ENCODE results near the gene KCNQ4.

KCNQ4 gene

DNA sequence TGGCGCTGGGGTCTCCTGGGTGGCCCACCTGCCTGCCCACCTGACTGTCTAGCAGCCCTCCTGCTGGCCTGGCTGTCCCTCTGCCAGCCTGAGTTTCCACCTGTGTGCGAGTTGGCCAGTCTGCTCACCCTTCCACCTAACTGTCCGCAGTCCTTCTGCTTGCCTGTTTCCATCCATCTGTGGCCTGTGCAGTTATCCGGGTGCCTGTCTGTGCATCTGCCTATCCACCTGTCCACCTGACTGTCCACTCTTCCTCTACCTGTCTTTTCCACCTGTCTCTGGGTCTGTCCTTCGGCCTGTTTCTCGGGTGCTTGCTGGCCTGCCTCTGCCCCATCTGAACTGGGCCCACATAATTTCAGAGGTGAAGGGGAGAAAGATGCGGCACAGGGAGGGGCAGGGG, 1.9 kb downstream of the KCNQ4 start:
- no peak for ATAC-seq

DNA sequence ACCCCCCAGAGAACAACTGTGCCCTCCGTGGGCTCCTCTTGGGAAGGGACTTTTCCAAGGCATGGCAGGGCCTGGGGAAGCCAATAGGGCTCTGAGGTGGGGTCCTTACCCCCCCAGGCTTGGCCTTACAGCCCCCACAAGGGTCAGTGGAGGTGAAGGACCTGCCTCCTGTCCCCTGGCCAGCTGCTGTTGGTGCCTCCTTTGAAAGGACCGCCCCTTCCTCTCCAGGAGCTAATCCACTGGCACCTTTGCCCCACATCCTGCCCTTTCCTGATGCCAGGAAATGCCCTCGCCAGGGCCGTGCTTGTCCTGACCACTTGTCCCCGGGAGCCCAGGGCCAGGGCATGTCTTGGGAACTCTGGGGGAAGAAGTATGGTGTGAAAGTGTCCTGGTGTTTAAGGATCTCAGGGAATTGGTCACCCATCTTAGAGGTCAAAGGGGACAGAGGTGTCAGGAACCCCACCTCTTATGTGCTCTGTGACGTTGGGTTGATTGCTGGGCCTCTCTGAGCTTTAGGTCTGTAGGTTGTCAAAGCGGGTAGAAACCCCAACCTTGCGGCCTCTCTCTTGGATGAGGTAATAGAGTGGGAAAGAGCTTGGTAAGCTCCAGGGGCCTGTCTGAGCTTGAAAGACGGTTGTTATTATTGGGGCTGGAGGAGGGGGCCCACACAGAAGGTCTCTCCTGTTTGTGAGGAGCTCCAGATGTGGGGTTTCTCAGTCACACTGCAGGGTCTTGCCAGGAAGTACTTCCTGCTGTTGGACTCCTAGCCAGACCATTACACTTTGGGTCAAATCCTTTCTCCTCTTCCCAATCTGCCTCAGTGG, 2.8 kb downstream of the KCNQ4 start:
- TF ChIP-seq, protein P1, sequence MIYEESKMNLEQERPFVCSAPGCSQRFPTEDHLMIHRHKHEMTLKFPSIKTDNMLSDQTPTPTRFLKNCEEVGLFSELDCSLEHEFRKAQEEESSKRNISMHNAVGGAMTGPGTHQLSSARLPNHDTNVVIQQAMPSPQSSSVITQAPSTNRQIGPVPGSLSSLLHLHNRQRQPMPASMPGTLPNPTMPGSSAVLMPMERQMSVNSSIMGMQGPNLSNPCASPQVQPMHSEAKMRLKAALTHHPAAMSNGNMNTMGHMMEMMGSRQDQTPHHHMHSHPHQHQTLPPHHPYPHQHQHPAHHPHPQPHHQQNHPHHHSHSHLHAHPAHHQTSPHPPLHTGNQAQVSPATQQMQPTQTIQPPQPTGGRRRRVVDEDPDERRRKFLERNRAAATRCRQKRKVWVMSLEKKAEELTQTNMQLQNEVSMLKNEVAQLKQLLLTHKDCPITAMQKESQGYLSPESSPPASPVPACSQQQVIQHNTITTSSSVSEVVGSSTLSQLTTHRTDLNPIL (CRISPR knock-in tag; IDR thresholded peaks at IDR 0.05; ENCODE audit: low read depth): no peak
- TF ChIP-seq TCF4 (CRISPR knock-in tag; IDR thresholded peaks at IDR 0.05; ENCODE audit: borderline replicate concordance) (no peak), ZFP3 (CRISPR knock-in tag; IDR thresholded peaks at IDR 0.05) (no peak), ZC3H10 (CRISPR knock-in tag; IDR thresholded peaks at IDR 0.05) (no peak), ZNF8 (CRISPR knock-in tag; IDR thresholded peaks at IDR 0.05) (no peak), RARB (CRISPR knock-in tag; IDR thresholded peaks at IDR 0.05) (no peak), ARNTL (CRISPR knock-in tag; IDR thresholded peaks at IDR 0.05; ENCODE audit: borderline replicate concordance, low read depth) (no peak), ZFP30 (CRISPR knock-in tag; IDR thresholded peaks at IDR 0.05) (no peak), ZNF565 (CRISPR knock-in tag; conservative IDR thresholded peaks at IDR 0.05; ENCODE audit: low read depth) (no peak), ZNF70 (CRISPR knock-in tag; IDR thresholded peaks at IDR 0.05) (no peak), PPARA (CRISPR knock-in tag; IDR thresholded peaks at IDR 0.05; ENCODE audit: borderline replicate concordance) (no peak), TOX (CRISPR knock-in tag; IDR thresholded peaks at IDR 0.05; ENCODE audit: borderline replicate concordance) (no peak)
- TF ChIP-seq, protein P2, sequence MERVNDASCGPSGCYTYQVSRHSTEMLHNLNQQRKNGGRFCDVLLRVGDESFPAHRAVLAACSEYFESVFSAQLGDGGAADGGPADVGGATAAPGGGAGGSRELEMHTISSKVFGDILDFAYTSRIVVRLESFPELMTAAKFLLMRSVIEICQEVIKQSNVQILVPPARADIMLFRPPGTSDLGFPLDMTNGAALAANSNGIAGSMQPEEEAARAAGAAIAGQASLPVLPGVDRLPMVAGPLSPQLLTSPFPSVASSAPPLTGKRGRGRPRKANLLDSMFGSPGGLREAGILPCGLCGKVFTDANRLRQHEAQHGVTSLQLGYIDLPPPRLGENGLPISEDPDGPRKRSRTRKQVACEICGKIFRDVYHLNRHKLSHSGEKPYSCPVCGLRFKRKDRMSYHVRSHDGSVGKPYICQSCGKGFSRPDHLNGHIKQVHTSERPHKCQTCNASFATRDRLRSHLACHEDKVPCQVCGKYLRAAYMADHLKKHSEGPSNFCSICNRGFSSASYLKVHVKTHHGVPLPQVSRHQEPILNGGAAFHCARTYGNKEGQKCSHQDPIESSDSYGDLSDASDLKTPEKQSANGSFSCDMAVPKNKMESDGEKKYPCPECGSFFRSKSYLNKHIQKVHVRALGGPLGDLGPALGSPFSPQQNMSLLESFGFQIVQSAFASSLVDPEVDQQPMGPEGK (CRISPR knock-in tag; IDR thresholded peaks at IDR 0.05; ENCODE audit: borderline replicate concordance): no peak
- TF ChIP-seq, protein P3, sequence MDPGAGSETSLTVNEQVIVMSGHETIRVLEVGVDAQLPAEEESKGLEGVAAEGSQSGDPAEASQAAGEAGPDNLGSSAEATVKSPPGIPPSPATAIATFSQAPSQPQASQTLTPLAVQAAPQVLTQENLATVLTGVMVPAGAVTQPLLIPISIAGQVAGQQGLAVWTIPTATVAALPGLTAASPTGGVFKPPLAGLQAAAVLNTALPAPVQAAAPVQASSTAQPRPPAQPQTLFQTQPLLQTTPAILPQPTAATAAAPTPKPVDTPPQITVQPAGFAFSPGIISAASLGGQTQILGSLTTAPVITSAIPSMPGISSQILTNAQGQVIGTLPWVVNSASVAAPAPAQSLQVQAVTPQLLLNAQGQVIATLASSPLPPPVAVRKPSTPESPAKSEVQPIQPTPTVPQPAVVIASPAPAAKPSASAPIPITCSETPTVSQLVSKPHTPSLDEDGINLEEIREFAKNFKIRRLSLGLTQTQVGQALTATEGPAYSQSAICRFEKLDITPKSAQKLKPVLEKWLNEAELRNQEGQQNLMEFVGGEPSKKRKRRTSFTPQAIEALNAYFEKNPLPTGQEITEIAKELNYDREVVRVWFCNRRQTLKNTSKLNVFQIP (CRISPR knock-in tag; IDR thresholded peaks at IDR 0.05; ENCODE audit: borderline replicate concordance, low read depth): no peak
- TF ChIP-seq, protein P4, sequence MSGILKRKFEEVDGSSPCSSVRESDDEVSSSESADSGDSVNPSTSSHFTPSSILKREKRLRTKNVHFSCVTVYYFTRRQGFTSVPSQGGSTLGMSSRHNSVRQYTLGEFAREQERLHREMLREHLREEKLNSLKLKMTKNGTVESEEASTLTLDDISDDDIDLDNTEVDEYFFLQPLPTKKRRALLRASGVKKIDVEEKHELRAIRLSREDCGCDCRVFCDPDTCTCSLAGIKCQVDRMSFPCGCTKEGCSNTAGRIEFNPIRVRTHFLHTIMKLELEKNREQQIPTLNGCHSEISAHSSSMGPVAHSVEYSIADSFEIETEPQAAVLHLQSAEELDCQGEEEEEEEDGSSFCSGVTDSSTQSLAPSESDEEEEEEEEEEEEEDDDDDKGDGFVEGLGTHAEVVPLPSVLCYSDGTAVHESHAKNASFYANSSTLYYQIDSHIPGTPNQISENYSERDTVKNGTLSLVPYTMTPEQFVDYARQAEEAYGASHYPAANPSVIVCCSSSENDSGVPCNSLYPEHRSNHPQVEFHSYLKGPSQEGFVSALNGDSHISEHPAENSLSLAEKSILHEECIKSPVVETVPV (CRISPR knock-in tag; IDR thresholded peaks at IDR 0.05): no peak
- TF ChIP-seq, protein P5, sequence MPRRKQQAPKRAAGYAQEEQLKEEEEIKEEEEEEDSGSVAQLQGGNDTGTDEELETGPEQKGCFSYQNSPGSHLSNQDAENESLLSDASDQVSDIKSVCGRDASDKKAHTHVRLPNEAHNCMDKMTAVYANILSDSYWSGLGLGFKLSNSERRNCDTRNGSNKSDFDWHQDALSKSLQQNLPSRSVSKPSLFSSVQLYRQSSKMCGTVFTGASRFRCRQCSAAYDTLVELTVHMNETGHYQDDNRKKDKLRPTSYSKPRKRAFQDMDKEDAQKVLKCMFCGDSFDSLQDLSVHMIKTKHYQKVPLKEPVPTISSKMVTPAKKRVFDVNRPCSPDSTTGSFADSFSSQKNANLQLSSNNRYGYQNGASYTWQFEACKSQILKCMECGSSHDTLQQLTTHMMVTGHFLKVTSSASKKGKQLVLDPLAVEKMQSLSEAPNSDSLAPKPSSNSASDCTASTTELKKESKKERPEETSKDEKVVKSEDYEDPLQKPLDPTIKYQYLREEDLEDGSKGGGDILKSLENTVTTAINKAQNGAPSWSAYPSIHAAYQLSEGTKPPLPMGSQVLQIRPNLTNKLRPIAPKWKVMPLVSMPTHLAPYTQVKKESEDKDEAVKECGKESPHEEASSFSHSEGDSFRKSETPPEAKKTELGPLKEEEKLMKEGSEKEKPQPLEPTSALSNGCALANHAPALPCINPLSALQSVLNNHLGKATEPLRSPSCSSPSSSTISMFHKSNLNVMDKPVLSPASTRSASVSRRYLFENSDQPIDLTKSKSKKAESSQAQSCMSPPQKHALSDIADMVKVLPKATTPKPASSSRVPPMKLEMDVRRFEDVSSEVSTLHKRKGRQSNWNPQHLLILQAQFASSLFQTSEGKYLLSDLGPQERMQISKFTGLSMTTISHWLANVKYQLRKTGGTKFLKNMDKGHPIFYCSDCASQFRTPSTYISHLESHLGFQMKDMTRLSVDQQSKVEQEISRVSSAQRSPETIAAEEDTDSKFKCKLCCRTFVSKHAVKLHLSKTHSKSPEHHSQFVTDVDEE (CRISPR knock-in tag; IDR thresholded peaks at IDR 0.05): no peak
- no peak for ATAC-seq

More for the DNA sequence above, 1.9 kb downstream of the KCNQ4 start:
- TF ChIP-seq ISL1 (CRISPR knock-in tag; IDR thresholded peaks at IDR 0.05) (no peak), TCF4 (CRISPR knock-in tag; IDR thresholded peaks at IDR 0.05; ENCODE audit: borderline replicate concordance) (no peak), SNAI2 (CRISPR knock-in tag; IDR thresholded peaks at IDR 0.05) (no peak), ZNF8 (CRISPR knock-in tag; IDR thresholded peaks at IDR 0.05) (no peak), RARB (CRISPR knock-in tag; IDR thresholded peaks at IDR 0.05) (no peak), OSR1 (CRISPR knock-in tag; IDR thresholded peaks at IDR 0.05) (no peak), ZFP30 (CRISPR knock-in tag; IDR thresholded peaks at IDR 0.05) (no peak), ZC3H10 (CRISPR knock-in tag; IDR thresholded peaks at IDR 0.05) (no peak), TOX (CRISPR knock-in tag; IDR thresholded peaks at IDR 0.05; ENCODE audit: borderline replicate concordance) (no peak), ARNTL (CRISPR knock-in tag; IDR thresholded peaks at IDR 0.05; ENCODE audit: borderline replicate concordance, low read depth) (no peak), PPARA (CRISPR knock-in tag; IDR thresholded peaks at IDR 0.05; ENCODE audit: borderline replicate concordance) (no peak), ESRRG (CRISPR knock-in tag; IDR thresholded peaks at IDR 0.05) (no peak), ZFP3 (CRISPR knock-in tag; IDR thresholded peaks at IDR 0.05) (no peak)
- TF ChIP-seq, protein P3 (CRISPR knock-in tag; IDR thresholded peaks at IDR 0.05; ENCODE audit: borderline replicate concordance, low read depth): no peak
- TF ChIP-seq, protein P5 (CRISPR knock-in tag; IDR thresholded peaks at IDR 0.05): no peak
